ENCODE measurements around the gene OTOGL.

OTOGL gene

DNA sequence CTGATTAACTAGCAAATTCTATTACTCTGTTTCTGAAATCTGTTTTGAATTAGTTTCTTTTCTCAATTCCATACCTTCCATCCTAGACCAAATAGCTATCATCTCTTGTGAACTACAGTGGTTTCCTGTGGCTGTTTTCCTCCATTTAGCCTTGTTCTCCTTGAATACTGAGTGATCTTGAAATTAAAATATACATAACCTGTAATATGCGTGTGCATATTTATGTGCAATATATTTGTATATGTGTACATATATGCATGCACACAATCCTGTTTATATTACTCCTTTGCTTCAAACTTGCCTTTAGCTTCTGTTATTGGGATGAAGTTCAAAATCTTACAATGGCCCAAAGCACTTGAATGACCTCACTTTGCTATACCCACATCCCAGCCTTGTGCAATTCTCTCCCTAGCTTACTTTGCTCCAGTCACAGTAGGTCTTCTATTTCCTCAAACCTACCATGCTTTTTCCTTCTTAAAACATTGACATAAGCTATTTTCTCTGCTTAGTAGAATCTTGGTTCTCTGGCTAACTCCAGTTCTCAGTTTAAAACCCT is 99.5 kb downstream of the OTOGL start:
- no peaks in the 10 kb centered on the region for H3K36me3 ChIP-seq (ENCODE audit: control insufficient read depth, low read length)

DNA sequence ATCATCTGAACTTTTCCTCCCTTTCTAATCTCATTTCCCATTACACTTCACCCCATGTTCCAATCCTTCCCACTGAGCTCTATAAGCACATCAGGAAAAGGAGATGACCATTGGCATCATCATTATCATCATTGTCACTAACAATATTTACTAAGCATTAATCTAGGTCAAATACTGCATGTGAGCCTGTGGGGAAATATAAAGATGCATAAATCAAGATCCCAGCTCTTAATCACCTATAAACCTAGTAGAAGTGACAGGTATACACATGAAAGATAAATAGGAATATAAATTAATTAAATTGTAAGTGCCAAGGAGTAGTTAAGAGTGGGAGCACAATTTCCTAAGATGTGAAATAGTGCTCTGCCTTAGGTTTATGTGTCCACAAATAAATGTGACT is 100.6 kb downstream of the OTOGL start:
- H3K9me3 ChIP-seq (ENCODE audit: control insufficient read depth, insufficient read depth, low read length): no peaks in the 10 kb centered on the region
- no peaks in the 10 kb centered on the region for H3K36me3 ChIP-seq (ENCODE audit: control insufficient read depth, low read length)
- H3K79me2 ChIP-seq (ENCODE audit: control insufficient read depth, low read length): no peaks in the 10 kb centered on the region
- H3K4me1 ChIP-seq (ENCODE audit: control insufficient read depth, low read length): no peaks in the 10 kb centered on the region
- no peaks in the 10 kb centered on the region for H3K9me2 ChIP-seq (replicated peaks; ENCODE audit: control insufficient read depth, low read length)
- no peak overlapping the region for H3K4me3 ChIP-seq (ENCODE audit: low read length)
- TF ChIP-seq EZH2phosphoT487 (IDR thresholded peaks at IDR 0.05; ENCODE audit: borderline replicate concordance, low read length): no peak
- no peak for TF ChIP-seq CTCF (IDR thresholded peaks at IDR 0.05; ENCODE audit: low read depth, low read length, poor library complexity, severe bottlenecking)
- no peak overlapping the region for H3K27ac ChIP-seq (ENCODE audit: low read depth, low read length)
- 0 out of 2 replicates have a peak, but pooled peaks cover 2% of the 10 kb centered on the region for H3K27me3 ChIP-seq (ENCODE audit: control insufficient read depth, low read length)
- no peaks in the 10 kb centered on the region for H3F3A ChIP-seq (ENCODE audit: control insufficient read depth, insufficient read depth)
- no peaks in the 10 kb centered on the region for H4K20me1 ChIP-seq (ENCODE audit: control insufficient read depth, insufficient read depth, low read depth, low read length)
- no peak overlapping the region for H3K4me2 ChIP-seq (ENCODE audit: low read length)

More for the DNA sequence above, 99.5 kb downstream of the OTOGL start:
- Histone ChIP-seq H3K79me2 (ENCODE audit: control insufficient read depth, low read length) (no peaks in the 10 kb centered on the region), H3F3A (ENCODE audit: control insufficient read depth, insufficient read depth) (no peaks in the 10 kb centered on the region), H3K9me3 (ENCODE audit: control insufficient read depth, insufficient read depth, low read length) (no peaks in the 10 kb centered on the region), H3K27me3 (ENCODE audit: control insufficient read depth, low read length) (no peaks in the 10 kb centered on the region), H3K4me2 (ENCODE audit: low read length) (no peak overlapping the region), H3K4me3 (ENCODE audit: low read length) (no peak overlapping the region), H3K9me2 (replicated peaks; ENCODE audit: control insufficient read depth, low read length) (no peaks in the 10 kb centered on the region), H3K27ac (ENCODE audit: low read depth, low read length) (no peak overlapping the region), H3K4me1 (ENCODE audit: control insufficient read depth, low read length) (no peaks in the 10 kb centered on the region), H4K20me1 (ENCODE audit: control insufficient read depth, insufficient read depth, low read depth, low read length) (no peaks in the 10 kb centered on the region)
- TF ChIP-seq EZH2phosphoT487 (IDR thresholded peaks at IDR 0.05; ENCODE audit: borderline replicate concordance, low read length): no peak
- TF ChIP-seq CTCF (IDR thresholded peaks at IDR 0.05; ENCODE audit: low read depth, low read length, poor library complexity, severe bottlenecking): no peak

GRCh38 chr12:80200414-80200813 is 101.1 kb downstream of the OTOGL start:
- H3K9me2 ChIP-seq (replicated peaks; ENCODE audit: control insufficient read depth, low read length): no peaks in the 10 kb centered on the region
- no peaks in the 10 kb centered on the region for H3K4me1 ChIP-seq (ENCODE audit: control insufficient read depth, low read length)
- H3K9me3 ChIP-seq (ENCODE audit: control insufficient read depth, insufficient read depth, low read length): no peaks in the 10 kb centered on the region
- no peaks in the 10 kb centered on the region for H4K20me1 ChIP-seq (ENCODE audit: control insufficient read depth, insufficient read depth, low read depth, low read length)
- peaks cover 5% of the 10 kb centered on the region; the same call in 1 of the 2 replicates for H3K27me3 ChIP-seq (ENCODE audit: control insufficient read depth, low read length)
- no peaks in the 10 kb centered on the region for H3K36me3 ChIP-seq (ENCODE audit: control insufficient read depth, low read length)
- TF ChIP-seq EZH2phosphoT487 (IDR thresholded peaks at IDR 0.05; ENCODE audit: borderline replicate concordance, low read length) (no peak), CTCF (IDR thresholded peaks at IDR 0.05; ENCODE audit: low read depth, low read length, poor library complexity, severe bottlenecking) (no peak)
- H3K4me3 ChIP-seq (ENCODE audit: low read length): no peak overlapping the region
- no peaks in the 10 kb centered on the region for H3K79me2 ChIP-seq (ENCODE audit: control insufficient read depth, low read length)
- no peak overlapping the region for H3K27ac ChIP-seq (ENCODE audit: low read depth, low read length)
- no peaks in the 10 kb centered on the region for H3F3A ChIP-seq (ENCODE audit: control insufficient read depth, insufficient read depth)
- H3K4me2 ChIP-seq (ENCODE audit: low read length): no peak overlapping the region
